Endodermal cell (in vitro differentiated cells): ENCODE results near the gene OST4. TPM values are rescaled to one million over a fixed set of nuclear protein-coding genes. Genes with fewer than 3 reads are reported as not detected.

Experiments used
- DNase-seq: peaks from one replicate; pipeline ENCODE4 v3.0.0-alpha.2; 2017
- H3K27ac ChIP-seq: 2 replicates; pipeline ENCODE4 v1.5.1; 2013; ENCODE audit warnings: mild to moderate bottlenecking, low read depth, low read length, moderate library complexity
- H3K27me3 ChIP-seq: 2 replicates; pipeline ENCODE4 v1.6.1; 2013; ENCODE audit warnings: mild to moderate bottlenecking, low read length, moderate library complexity; ENCODE audit not compliant: insufficient read depth, control insufficient read depth, poor library complexity, severe bottlenecking
- H3K36me3 ChIP-seq: 2 replicates; pipeline ENCODE4 v1.7.0; 2013; ENCODE audit warnings: mild to moderate bottlenecking, low read length, moderate library complexity; ENCODE audit not compliant: control insufficient read depth, insufficient read depth
- H3K4me1 ChIP-seq: one replicate; pipeline ENCODE4 v1.7.0; 2013; ENCODE audit warnings: low read length; ENCODE audit not compliant: control insufficient read depth, insufficient read depth
- H3K4me3 ChIP-seq: 2 replicates; pipeline ENCODE4 v1.5.1; 2013; ENCODE audit warnings: mild to moderate bottlenecking, low read length, moderate library complexity
- H3K9ac ChIP-seq: 2 replicates; pipeline ENCODE4 v1.6.1; 2013; ENCODE audit warnings: mild to moderate bottlenecking, low read length, moderate library complexity; ENCODE audit not compliant: poor library complexity, severe bottlenecking; ENCODE audit errors: extremely low read depth
- H3K9me3 ChIP-seq: 2 replicates; pipeline ENCODE4 v1.6.1; 2013; ENCODE audit warnings: mild to moderate bottlenecking, low read length, moderate library complexity; ENCODE audit not compliant: control insufficient read depth
- H3K27ac Mint-ChIP-seq: 2 replicates; pipeline ENCODE4 v1.8.0; 2020; ENCODE audit warnings: mixed read lengths
- H3K27me3 Mint-ChIP-seq: 2 replicates; pipeline ENCODE4 v1.8.0; 2021; ENCODE audit warnings: mild to moderate bottlenecking, mixed read lengths; ENCODE audit not compliant: insufficient read depth
- H3K36me3 Mint-ChIP-seq: 2 replicates; pipeline ENCODE4 v1.8.0; 2020; ENCODE audit warnings: low read depth, mixed read lengths
- H3K4me1 Mint-ChIP-seq: 2 replicates; pipeline ENCODE4 v1.8.0; 2020; ENCODE audit warnings: mixed read lengths
- H3K4me3 Mint-ChIP-seq: 2 replicates; pipeline ENCODE4 v1.8.0; 2020; ENCODE audit warnings: mild to moderate bottlenecking, moderate library complexity, mixed read lengths
- H3K9me3 Mint-ChIP-seq: 2 replicates; pipeline ENCODE4 v1.8.0; 2020; ENCODE audit warnings: mild to moderate bottlenecking, mixed read lengths
- CTCF ChIP-seq: fragments of 200-600 bp; sonication (generic); conservative IDR thresholded peaks from 2 replicates; pipeline ENCODE4 v1.5.0; 2021; ENCODE audit warnings: antibody characterized with exemption, mild to moderate bottlenecking
- WGBS, 2 experiments: methylation state at CpG; one replicate each; pipeline versions ENCODE4 v1.1.5 to v1.1.7; 2013; ENCODE audit warnings: missing lambda C conversion rate in 2 of 2, mixed read lengths in 1 of 2; ENCODE audit not compliant: insufficient coverage in 1 of 2, insufficient read length in 1 of 2; 5-methylcytosine and 5-hydroxymethylcytosine counted together
- total RNA-seq, 2 donors: library from RNA; stranded (reverse); fragmentation: NEBNext Ultra II Directional in 1 of 2; extraction: Animal tissue kit (Norgen Biotek cat#: 25700) in 1 of 2; gene quantifications; 2 replicates in 1 of 2; 3 replicates in 1 of 2; pipeline ENCODE4 v1.2.1, GENCODE V29; 2021

The OST4 gene
- total RNA-seq, 2 donors from 2014 or later: 290 to 311 TPM

DNA sequence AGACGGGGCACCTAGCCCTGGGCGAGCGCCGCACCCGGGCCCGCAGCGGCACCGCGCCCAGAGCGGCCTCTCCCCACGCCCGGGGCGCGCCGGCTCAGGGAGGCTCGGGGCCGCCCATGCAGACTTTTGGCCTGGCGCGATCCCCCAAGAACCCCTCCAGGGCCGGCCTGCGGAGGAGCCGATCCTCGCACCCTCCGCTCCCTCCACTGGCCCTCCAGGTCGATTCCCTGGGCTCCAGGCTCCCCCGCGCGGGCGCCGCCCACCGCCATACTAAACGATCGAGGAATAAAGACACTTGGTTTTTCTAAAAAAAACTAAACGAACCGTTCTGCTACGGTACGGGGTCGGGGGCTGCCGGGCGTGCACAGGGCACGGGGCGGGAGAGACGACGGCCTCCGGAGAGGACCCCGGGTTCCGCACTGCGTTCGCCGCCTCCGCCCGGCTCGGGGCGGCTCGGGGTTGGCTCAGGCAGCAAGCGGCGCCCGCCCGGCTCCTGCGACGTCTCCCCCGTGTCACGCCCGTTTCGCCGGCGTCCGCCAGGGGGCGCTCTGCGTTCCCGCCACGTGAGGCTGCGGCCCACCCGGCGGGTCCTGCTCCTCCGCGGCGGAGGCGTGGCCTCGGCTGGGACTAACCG lies 14.8 kb upstream of the OST4 start:
- H3K9ac ChIP-seq: peak overlapping the region; percentile 66
- peaks cover 9% of the 10 kb centered on the region for H3K4me1 Mint-ChIP-seq
- peaks cover 28% of the 10 kb centered on the region for H3K27me3 Mint-ChIP-seq
- peak overlapping the region; percentile 58 for H3K4me3 Mint-ChIP-seq
- DNase-seq: peak; percentile 99
- no peaks in the 10 kb centered on the region for H3K36me3 Mint-ChIP-seq
- no peaks in the 10 kb centered on the region for H3K4me1 ChIP-seq
- H3K9me3 ChIP-seq: no peaks in the 10 kb centered on the region
- H3K27me3 ChIP-seq: peaks cover 26% of the 10 kb centered on the region
- peak overlapping the region; percentile 81 for H3K4me3 ChIP-seq
- H3K27ac Mint-ChIP-seq: no peak overlapping the region
- WGBS, 2 experiments: 0% methylated on average over 32 to 81 of the region's 81 CpGs
- no peak overlapping the region for H3K27ac ChIP-seq
- peak; percentile 92 for TF ChIP-seq CTCF
- H3K9me3 Mint-ChIP-seq: no peaks in the 10 kb centered on the region
- H3K36me3 ChIP-seq: no peaks in the 10 kb centered on the region

DNA sequence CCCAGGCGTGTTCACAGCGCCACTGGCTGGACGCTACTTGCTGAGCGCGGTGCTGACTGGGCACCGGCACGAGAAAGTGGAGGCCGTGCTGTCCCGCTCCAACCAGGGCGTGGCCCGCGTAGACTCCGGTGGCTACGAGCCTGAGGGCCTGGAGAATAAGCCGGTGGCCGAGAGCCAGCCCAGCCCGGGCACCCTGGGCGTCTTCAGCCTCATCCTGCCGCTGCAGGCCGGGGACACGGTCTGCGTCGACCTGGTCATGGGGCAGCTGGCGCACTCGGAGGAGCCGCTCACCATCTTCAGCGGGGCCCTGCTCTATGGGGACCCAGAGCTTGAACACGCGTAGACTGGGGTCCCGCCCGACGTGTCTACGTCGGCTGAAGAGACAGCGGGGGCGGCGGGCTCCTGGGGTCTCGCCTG lies 14.2 kb upstream of the OST4 start:
- peak overlapping the region; percentile 81 for H3K4me3 ChIP-seq
- TF ChIP-seq CTCF: peak; percentile 47
- no peaks in the 10 kb centered on the region for H3K9me3 ChIP-seq
- Mint-ChIP-seq H3K9me3 (no peaks in the 10 kb centered on the region), H3K27ac (no peak overlapping the region), H3K4me1 (peaks cover 9% of the 10 kb centered on the region), H3K4me3 (peak overlapping the region; percentile 58), H3K27me3 (peaks cover 28% of the 10 kb centered on the region), H3K36me3 (no peaks in the 10 kb centered on the region)
- WGBS, 2 experiments: 4 to 5% methylated on average over 18 to 38 of the region's 38 CpGs
- peak; percentile 85 for DNase-seq
- peaks cover 26% of the 10 kb centered on the region for H3K27me3 ChIP-seq
- no peak overlapping the region for H3K27ac ChIP-seq
- H3K36me3 ChIP-seq: no peaks in the 10 kb centered on the region
- H3K4me1 ChIP-seq: no peaks in the 10 kb centered on the region
- peak overlapping the region; percentile 66 for H3K9ac ChIP-seq

GRCh38 chr2:27085062-27085672 lies 13.7 kb upstream of the OST4 start:
- Histone ChIP-seq H3K4me3 (peak overlapping the region; percentile 81), H3K36me3 (no peaks in the 10 kb centered on the region), H3K9ac (no peak overlapping the region), H3K4me1 (no peaks in the 10 kb centered on the region), H3K27me3 (peaks cover 26% of the 10 kb centered on the region), H3K27ac (no peak overlapping the region), H3K9me3 (no peaks in the 10 kb centered on the region)
- peaks cover 28% of the 10 kb centered on the region for H3K27me3 Mint-ChIP-seq
- H3K36me3 Mint-ChIP-seq: no peaks in the 10 kb centered on the region
- 47 to 65% methylated on average over 3 to 9 of the region's 10 CpGs for WGBS, 2 experiments
- DNase-seq: no peak
- H3K4me1 Mint-ChIP-seq: peaks cover 9% of the 10 kb centered on the region
- H3K27ac Mint-ChIP-seq: no peak overlapping the region
- no peak for TF ChIP-seq CTCF
- H3K4me3 Mint-ChIP-seq: peak overlapping the region; percentile 58
- H3K9me3 Mint-ChIP-seq: no peaks in the 10 kb centered on the region
